Stomach (tissue), 9 donors: Measurements from ENCODE around the gene IL16. TPM values are rescaled to one million over a fixed set of nuclear protein-coding genes. Genes with fewer than 3 reads are reported as not detected.

ENCODE experiments used
- DNase-seq, 2 donors: peaks; one replicate each; pipeline versions ENCODE4 v3.0.0 to v3.0.0-alpha.2; 2013 to 2019
- H3K27ac ChIP-seq, 5 donors: fragments of 200-600 bp in 4 of 5; sonication (generic) in 4 of 5; one replicate each; pipeline ENCODE4 v1.5.1; 2013 to 2019; ENCODE audit warnings: mild to moderate bottlenecking in 1 of 5, moderate library complexity in 1 of 5
- H3K27me3 ChIP-seq, 3 donors: fragments of 200-600 bp; sonication (generic); one replicate each; pipeline ENCODE4 v1.5.1; 2017 to 2019; ENCODE audit warnings: mixed run types in 1 of 3
- H3K36me3 ChIP-seq, 4 donors: fragments of 200-600 bp; sonication (generic); 1 replicate in 3 of 4; 2 replicates in 1 of 4; pipeline ENCODE4 v1.5.1; 2016 to 2019
- H3K4me1 ChIP-seq, 4 donors: fragments of 200-600 bp; sonication (generic); one replicate each; pipeline ENCODE4 v1.5.1; 2016 to 2019
- H3K4me3 ChIP-seq, 4 donors: fragments of 200-600 bp; sonication (generic) in 3 of 4; one replicate each; pipeline ENCODE4 v1.5.1; 2016 to 2019; ENCODE audit warnings: mild to moderate bottlenecking in 1 of 4
- H3K9me3 ChIP-seq, 4 donors: fragments of 200-600 bp; sonication (generic); one replicate each; pipeline ENCODE4 v1.5.1; 2016 to 2019
- CTCF ChIP-seq, 7 experiments: fragments of 450-650 bp in 4 of 7; fragments of 200-600 bp in 3 of 7; sonication (generic) in 3 of 7; IDR thresholded peaks; one replicate each; pipeline ENCODE4 v1.5.1; 2016 to 2019; ENCODE audit warnings: antibody characterized with exemption in 7 of 7, control low read depth in 2 of 7, mild to moderate bottlenecking in 1 of 7
- EP300 ChIP-seq: sonication (generic); formaldehyde crosslinking; IDR thresholded peaks from one replicate; pipeline ENCODE4 v1.6.1; 2017; ENCODE audit warnings: antibody characterized with exemption
- POLR2A ChIP-seq, 4 donors: fragments of 450-650 bp; IDR thresholded peaks; one replicate each; pipeline ENCODE4 v1.6.1; 2016; ENCODE audit warnings: antibody characterized with exemption in 4 of 4, control low read depth in 2 of 4, mild to moderate bottlenecking in 1 of 4, moderate library complexity in 1 of 4
- POLR2AphosphoS5 ChIP-seq, 3 donors: sonication (generic); formaldehyde crosslinking; IDR thresholded peaks; one replicate each; pipeline ENCODE4 v1.6.1; 2016; ENCODE audit warnings: antibody characterized with exemption in 3 of 3
- WGBS, 5 donors: extraction: QIAGEN DNeasy Blood & Tissue Kit in 3 of 5; methylation state at CpG; one replicate each; pipeline versions ENCODE4 v1.1.5 to v1.1.7; 2013 to 2018; 5-methylcytosine and 5-hydroxymethylcytosine counted together
- intact Hi-C: fragments of 100-400 bp; cut with DNase I; formaldehyde crosslinking; loops from one replicate; pipeline ENCODE4 v1.15.1; 2023; ENCODE audit warnings: low total_unique reads
- polyA plus RNA-seq, 3 donors: library from polyadenylated mRNA; stranded (reverse); fragments of 200-250 nt; gene quantifications; one replicate each; pipeline ENCODE4 v1.2.3, GENCODE V29; 2013
- total RNA-seq, 5 donors: library from RNA; depleted of rRNA; stranded (reverse); fragments of >200 nt; gene quantifications; one replicate each; pipeline versions ENCODE4 v1.1.0 to v1.2.3, GENCODE V29; 2014 to 2016
- donor health status: healthy with polysubstance abuse.
- donor health status: Bipolar disorder and iron deficiency.
- donor health status: healthy.

IL16 gene
- total and polyA plus RNA-seq, 8 donors, result 4.9 to 21.0 (median 8.7) TPM

GRCh38 chr15:81361891-81362290 is 165.2 kb downstream of the IL16 start:
- no peaks in the 10 kb centered on the region for H3K36me3 ChIP-seq
- H3K4me1 ChIP-seq, result no peaks in the 10 kb centered on the region
- H3K27ac ChIP-seq, result no peak overlapping the region
- H3K9me3 ChIP-seq, result no peaks in the 10 kb centered on the region
- TF ChIP-seq EP300, result no peak
- no peak for TF ChIP-seq POLR2AphosphoS5 (IDR thresholded peaks at IDR 0.05)
- no peak for TF ChIP-seq POLR2A (IDR thresholded peaks at IDR 0.05)
- no peak for TF ChIP-seq CTCF (IDR thresholded peaks at IDR 0.05)
- no peaks in the 10 kb centered on the region for H3K27me3 ChIP-seq
- intact Hi-C loops, result no loop called here
- DNase-seq, result no peak
- 90 to 96% (median 92%) methylated on average over 7 of the region's 7 CpGs for WGBS, 5 donors
- no peak overlapping the region for H3K4me3 ChIP-seq

GRCh38 chr15:81362790-81363189 is 166.1 kb downstream of the IL16 start:
- Histone ChIP-seq H3K4me3 (no peak overlapping the region), H3K36me3 (no peaks in the 10 kb centered on the region), H3K4me1 (no peaks in the 10 kb centered on the region), H3K27ac (no peak overlapping the region), H3K9me3 (no peaks in the 10 kb centered on the region), H3K27me3 (no peaks in the 10 kb centered on the region)
- 80 to 95% (median 90%) methylated on average over 11 of the region's 11 CpGs for WGBS, 5 donors
- no peak for TF ChIP-seq POLR2A (IDR thresholded peaks at IDR 0.05)
- TF ChIP-seq CTCF (IDR thresholded peaks at IDR 0.05), result no peak
- no peak for TF ChIP-seq POLR2AphosphoS5 (IDR thresholded peaks at IDR 0.05)
- TF ChIP-seq EP300, result no peak
- no peak for DNase-seq
- intact Hi-C loops, result no loop called here

GRCh38 chr15:81363276-81363675 is 166.6 kb downstream of the IL16 start:
- H3K4me3 ChIP-seq, result no peak overlapping the region
- no peak overlapping the region for H3K27ac ChIP-seq
- intact Hi-C loops, result no loop called here
- H3K27me3 ChIP-seq, result no peaks in the 10 kb centered on the region
- TF ChIP-seq EP300 (no peak), POLR2A (IDR thresholded peaks at IDR 0.05) (no peak), POLR2AphosphoS5 (IDR thresholded peaks at IDR 0.05) (no peak), CTCF (IDR thresholded peaks at IDR 0.05) (no peak)
- no peaks in the 10 kb centered on the region for H3K4me1 ChIP-seq
- peak in 1 of 2 donors; percentile 31 for DNase-seq
- no peaks in the 10 kb centered on the region for H3K9me3 ChIP-seq
- 45 to 65% (median 59%) methylated on average over 3 of the region's 3 CpGs for WGBS, 5 donors
- H3K36me3 ChIP-seq, result no peaks in the 10 kb centered on the region

Other genes starting within 250 kb of the IL16 start
- gene MESD, start 207.1 kb upstream of the IL16 start, total RNA-seq, result 10 to 100 TPM; 11.2 to 34.8 (median 24.2) TPM
- 1 to 10 TPM; 5.5 to 10.0 (median 9.2) TPM for gene MESD, start 207.1 kb upstream of the IL16 start, polyA plus RNA-seq
- 10 to 100 TPM in 4 of 5 donors, 1 to 10 TPM in 1; 1.8 to 88.3 (median 21.0) TPM for gene TLNRD1, start 196.0 kb upstream of the IL16 start, total RNA-seq
- gene TLNRD1, start 196.0 kb upstream of the IL16 start, polyA plus RNA-seq, result 1 to 10 TPM; 5.7 to 8.4 (median 6.9) TPM
- 1 to 10 TPM in 1 of 5 donors, not detected in 4; 2.6 TPM for gene CFAP161, start 62.6 kb upstream of the IL16 start, total RNA-seq
- gene CFAP161, start 62.6 kb upstream of the IL16 start, polyA plus RNA-seq, result under 1 TPM in 1 of 3 donors, not detected in 2; 0.19 TPM
- 100 to 1,000 TPM in 1 of 5 donors, 1 to 10 TPM in 2, under 1 TPM in 1, not detected in 1; 0.89 to 157 (median 5.2) TPM for gene STARD5, start 127.3 kb downstream of the IL16 start, total RNA-seq
- 10 to 100 TPM in 1 of 3 donors, 1 to 10 TPM in 2; 3.4 to 13.4 (median 4.2) TPM for gene STARD5, start 127.3 kb downstream of the IL16 start, polyA plus RNA-seq
- under 1 TPM in 2 of 5 donors, not detected in 3; under 0.01 to 0.92 TPM for gene TMC3, start 177.3 kb downstream of the IL16 start, total RNA-seq
- under 1 TPM in 1 of 3 donors, not detected in 2; 0.03 TPM for gene TMC3, start 177.3 kb downstream of the IL16 start, polyA plus RNA-seq